NCI-H524 (cell line): ENCODE data around the gene MAP3K9.

Experiments used
- DNase-seq, 2 experiments: peaks; one replicate each; lab custom pipeline; 2025; lab: John Stamatoyannopoulos, UW

Gene MAP3K9

DNA sequence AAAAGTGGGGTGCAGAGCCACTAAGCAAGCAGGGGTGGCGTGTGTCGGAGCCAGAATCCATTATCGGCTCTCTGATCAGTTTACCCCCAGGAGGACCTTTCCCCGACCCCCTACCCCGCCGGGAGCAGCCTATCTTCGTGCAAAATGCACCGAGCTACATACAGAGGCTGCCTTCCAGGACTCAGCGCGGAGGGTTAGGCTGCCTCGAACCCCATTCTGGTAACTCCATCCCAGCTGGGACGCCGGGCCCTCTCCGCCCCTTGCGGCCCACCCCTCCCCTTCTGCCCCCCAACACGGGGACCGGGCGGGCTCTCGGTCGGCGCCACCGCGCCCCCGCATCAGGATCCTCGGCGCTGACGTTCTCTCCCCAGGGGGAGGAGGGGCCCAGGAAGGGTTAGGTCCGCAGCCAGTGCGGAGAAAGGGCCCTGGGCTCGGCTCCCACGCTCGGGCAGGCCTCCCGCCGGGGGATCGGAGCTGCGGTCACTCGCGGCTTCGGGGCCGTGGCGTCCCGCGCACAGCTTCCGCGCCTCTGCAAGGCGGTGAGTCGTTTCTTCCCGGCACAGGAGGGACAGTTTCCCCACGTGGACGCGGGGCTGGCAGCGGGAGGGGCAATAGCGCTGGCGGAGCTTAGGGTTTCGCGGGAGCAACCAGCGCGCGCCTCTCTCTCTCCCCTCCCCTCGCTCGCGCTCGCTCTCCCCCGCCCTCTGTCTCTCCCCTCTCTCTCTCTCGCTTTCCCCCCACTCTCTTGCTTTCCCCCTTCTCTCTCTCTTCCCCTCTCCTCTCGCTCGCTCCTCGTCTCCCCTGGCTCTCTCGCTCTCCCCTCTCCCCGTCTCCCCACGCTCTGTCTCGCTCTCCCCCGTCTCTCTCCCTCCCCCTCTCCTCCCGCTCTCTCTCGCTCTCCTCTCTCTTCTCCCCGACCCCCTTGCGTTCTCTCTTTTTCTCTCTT is 12.5 kb upstream of the MAP3K9 start:
- peak; percentile 48 to 71 for DNase-seq

DNA sequence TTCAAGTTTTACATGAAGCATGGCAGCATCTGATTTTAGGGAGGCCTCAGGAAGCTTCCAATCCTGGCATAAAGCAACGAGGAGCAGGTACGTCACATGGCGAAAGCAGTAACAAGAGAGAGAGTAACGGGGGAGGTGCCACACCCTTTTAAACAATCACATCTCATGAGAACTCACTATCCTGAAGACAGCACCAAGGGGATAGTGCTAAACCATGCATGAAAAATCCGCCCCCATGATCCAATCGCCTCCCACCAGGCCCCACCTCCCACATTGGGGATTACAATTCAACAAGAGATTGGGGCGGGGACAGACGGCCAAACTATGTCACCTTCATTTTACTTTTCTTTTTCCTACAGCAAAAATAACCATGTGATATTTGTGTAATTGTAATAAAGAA is 7.2 kb upstream of the MAP3K9 start:
- no peak for DNase-seq

- DNase-seq = no peak
Measured at GRCh38 chr14:70814466-70814865, 5.2 kb upstream of the MAP3K9 start.

DNA sequence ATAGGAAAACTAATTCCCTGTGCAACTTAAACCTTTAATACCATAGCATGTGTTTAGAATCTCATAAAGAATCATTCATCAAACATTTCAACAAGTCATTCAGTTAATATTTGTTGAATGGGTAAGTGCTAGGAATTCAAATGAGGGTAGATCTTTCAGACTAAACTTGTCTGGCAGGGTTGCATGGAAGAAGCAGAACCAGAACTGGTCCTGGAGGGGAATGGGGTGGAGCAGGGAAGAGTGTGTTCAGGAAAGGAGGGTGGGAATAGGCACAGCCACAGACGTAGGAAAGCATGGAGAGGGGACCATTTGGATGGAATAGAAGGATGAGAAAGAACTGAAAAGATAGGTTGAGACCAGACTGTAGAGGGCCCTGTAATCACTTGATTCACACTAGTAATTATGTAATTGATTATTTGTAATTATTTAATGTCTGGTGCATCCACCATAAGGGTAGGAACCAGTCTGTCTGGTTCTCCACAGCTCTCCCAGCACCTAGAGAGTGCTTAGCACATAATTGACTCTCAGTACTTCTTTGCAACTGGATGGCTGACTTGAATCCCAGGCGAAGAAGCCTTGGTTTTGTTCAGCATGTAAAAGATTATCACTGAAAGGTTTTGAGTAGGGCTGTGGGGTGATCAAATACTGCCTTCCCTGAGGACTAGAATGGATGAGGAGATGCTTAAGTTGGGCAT is 3.0 kb upstream of the MAP3K9 start:
- DNase-seq = no peak

DNA sequence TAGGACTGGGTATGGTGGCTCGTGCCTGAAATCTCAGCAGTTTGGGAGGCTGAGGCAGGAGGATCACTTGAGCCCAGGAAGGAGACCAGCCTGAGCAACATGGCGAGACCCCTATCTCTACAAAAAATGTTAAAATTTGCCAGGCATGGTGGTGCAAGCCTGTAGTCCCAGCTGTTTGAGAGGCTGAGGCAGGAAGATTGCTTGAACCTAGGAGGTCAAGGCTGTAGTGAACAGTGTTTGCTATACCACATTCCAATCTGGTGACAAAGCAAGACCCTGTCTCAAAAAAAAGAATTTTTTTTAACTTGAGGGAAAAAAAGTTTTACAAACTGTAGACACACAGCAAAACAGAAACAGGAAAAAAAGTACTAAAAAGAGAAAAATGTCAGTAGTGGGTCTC is 2.3 kb upstream of the MAP3K9 start:
- DNase-seq = no peak

DNA sequence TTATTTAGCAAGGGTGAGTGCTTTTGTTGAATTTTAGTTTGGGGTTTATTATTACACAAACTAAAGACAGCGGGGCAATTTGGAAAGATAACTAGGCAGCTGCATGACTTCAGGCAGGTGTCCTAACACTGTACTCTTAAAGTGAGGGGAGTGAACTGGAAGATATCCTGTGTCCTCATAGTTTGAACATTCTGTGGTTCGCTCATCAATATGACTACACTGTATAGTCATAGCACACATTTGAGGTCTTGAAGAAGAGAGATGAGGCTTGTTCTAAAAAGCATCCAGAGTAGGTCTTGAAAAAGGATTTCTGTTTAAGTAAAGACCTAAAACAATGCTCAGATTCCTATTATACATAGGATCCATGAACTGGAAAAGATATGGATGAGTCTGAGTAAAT is 1.7 kb upstream of the MAP3K9 start:
- no peak for DNase-seq

DNA sequence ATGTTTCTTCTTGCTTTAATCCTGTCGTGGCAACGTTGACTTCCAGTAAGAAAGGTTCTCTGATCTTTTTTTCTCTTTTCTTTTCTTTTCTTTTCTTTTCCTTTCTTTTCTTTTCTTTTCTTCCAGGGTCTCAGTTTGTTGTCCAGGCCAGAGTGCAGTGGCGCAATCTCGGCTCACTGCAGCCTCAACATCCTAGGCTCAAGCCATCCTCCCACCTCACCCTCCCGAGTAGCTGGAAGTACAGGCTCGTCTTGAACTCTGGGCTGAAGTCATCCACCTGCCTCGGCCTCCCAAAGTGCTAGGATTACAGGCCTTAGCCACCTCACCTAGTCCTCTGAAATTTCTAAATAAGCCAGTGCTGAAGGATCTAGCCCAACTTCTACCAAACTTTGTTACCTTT is 1.3 kb upstream of the MAP3K9 start:
- DNase-seq = no peak

DNA sequence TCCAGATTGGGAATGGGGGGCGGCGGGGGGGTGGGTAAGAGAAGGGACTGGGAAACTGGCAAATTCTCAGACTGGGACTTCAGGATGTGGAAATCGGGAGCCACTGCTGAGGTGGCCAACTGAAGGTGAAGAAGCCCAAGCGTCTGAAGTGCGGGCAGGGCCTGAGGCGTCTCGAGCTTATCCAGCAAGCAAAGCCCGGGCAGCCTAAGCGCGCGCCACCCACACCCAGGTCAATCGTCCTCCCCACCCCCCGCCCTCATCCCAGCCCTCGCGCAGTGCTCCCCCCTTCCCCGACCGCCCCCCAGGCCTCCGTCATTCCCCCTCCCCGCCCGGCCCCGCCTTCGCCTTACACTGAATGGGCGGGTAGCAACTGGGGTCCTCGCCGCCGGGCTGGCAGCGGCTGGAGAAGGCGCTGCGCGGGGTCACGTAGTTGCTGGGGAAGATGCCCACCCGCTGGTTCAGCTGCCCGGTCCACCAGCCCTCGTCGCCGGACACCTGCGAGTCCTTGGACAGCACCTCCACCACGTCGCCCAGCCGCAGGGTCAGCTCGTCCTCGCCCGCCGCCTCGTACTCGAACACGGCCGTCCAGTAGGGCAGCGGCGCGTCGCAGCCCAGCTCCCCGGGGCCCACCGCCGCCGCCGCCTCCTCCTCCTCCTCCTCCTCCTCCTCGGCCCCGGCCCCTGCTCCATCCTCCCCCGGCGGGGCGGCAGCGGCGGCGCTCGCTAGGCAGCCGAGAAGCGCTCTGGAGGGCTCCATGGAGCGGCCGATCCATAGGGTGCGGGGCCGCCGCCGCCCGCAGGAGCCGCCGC is 693 bp downstream of the MAP3K9 start:
- DNase-seq = peak in 1 of 2 experiments; percentile 66

- peak in 1 of 2 experiments; percentile 25 for DNase-seq
Measured at GRCh38 chr14:70807898-70808415, 1.4 kb downstream of the MAP3K9 start.

DNA sequence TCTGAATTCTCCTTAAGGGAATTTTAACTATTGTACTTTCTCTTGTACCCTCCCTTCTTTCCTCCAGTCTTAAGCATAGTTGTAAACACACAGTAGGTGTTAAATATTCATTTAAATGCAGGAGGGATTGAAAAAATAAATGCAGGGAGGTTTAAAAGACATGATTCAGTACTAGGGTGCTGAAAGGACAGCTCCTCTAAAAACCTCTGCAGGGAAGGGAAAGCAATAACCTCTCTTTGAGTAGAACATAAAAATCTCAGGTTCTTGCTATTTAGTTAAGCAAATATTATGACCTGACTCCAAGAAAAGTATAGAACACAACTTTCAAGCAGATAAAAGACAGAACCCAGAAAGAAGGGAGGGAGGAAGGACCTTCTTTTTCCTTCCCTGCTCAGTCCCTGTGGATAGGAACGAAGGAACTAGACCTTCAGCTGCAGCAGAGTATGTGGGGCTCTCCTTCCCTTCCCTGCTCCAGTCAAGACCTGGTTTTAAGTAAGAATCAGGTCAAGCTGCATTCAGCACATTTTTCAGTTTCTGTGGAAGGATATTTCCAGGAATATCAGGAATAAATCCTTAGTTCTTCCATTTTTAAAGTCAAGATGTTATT is 4.7 kb downstream of the MAP3K9 start:
- no peak for DNase-seq

DNA sequence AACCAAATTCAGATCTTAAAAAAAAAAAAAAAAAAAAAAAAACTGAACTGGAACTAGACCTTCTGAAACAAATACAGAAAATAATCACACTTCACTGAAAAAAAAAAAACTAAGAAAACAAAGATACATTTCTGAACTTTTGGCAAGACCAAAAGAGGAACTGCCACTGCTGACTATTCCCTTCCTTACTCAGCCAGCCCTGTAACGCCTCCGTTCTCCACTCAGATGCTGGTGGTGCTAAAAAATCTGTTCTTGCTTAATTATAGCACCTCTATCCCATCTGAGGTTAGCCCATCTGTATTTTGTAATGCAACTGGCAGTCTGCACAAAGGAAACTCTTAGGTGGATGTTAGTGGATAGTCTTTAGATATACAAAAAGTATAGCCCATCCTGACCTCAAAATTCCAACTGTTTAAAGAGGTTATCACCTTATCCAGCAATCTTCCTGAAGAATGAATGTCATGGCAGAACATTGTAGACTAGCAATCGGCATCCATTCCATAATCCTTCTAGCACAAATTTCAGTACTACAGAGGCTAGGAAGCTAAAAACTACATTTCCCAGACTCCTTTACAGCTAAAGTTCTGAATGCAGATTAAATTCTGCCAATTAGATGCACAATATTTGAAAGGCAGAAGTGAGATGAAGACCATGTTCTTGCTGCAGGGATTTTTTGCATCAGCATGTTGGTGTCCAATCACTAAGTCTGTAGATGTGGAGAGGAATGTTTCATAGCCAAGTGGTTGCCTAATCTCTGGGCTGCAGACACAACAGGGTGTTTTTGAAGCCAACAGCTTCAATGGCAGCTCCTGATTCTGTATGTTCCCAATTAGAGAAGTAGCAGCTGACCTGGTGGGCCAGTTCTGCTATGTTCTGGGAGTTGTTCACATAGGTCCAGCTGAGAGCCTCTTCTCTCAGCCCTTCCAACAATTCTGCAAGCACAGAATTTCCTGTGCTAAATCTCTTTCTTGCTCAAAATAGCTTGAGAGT is 5.7 kb downstream of the MAP3K9 start:
- DNase-seq = no peak

DNA sequence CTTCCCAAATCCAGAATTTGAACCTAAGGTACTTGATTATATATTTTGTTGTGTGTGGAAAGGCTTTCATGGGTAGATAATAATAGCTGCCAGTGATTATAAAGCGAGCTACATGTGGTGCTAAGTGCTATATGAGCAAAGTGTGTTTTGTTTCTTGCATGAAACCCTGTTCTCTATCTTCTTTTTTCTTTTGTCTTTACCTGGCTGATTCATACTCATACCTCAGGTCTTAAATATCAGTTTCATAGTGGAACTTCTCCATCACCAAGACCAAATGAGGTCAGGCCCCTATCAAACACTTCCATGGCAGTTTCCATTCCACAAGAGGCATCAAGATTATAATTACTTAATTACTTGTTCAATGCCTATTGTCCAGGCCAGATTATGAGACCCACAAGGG is 6.9 kb downstream of the MAP3K9 start:
- no peak for DNase-seq

DNA sequence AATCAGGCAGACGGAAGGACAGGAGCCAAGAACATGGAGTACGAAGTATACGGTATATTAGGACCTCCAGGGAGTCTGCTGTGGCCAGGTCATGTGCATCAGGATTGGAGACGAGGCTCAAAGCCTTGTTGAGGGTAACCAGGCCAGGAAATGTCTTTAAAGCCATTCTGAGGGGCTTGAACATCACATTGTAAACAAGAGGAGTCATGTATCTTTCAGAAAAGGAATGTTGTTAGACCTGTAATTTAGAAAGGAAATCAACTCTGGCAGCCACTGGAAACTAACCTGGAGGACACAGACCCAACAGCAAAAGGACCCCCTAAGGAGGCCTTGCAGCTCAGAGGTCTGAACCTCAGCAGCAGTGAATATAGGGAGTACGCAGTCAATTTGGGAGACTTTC is 7.5 kb downstream of the MAP3K9 start:
- DNase-seq = no peak

- no peak for DNase-seq
Measured at GRCh38 chr14:70796551-70796950, 12.8 kb downstream of the MAP3K9 start.

GRCh38 chr14:70794294-70794693 is 15.0 kb downstream of the MAP3K9 start:
- DNase-seq = peak in 1 of 2 experiments; percentile 37

DNA sequence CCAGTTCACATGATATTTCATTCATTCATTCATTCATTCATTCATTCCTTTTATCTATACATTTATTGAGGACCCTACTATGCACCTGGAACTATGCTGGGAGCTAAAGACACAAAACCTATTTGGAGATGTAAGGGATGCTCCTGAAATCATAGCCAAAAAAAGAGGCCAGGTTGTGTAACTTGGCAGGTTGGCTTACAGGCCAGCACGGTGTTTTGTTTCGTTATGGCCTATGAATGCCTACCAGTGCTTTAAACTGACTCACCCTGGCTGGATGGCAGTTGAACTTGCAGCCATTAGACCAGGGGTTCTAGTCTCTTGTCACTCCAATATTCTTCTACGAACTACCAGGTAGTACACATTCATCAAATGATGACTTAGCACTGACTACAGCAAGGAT is 15.7 kb downstream of the MAP3K9 start:
- no peak for DNase-seq

- no peak for DNase-seq
Measured at GRCh38 chr14:70792939-70793338, 16.4 kb downstream of the MAP3K9 start.

- peak in 1 of 2 experiments; percentile 13 for DNase-seq
Measured at GRCh38 chr14:70791971-70792370, 17.3 kb downstream of the MAP3K9 start.

DNA sequence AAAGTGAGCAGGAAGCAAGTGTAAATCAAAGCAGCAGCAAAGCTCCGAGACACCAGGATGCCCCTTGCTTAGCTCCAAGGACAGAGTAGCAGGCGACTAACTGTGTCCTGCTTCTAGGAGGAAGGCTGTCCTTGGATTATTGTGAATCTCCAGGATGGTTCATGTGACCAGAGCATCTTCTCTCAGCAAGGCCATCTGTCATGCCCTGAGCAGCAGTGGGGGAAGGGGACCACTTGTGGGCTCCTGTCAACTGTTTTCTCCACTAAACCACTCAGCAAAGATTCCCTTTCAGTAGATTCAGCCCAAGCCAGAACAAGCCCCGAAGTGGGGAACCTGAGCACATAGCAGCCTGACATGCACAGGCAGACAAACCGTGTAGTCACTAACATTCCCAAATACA is 19.4 kb downstream of the MAP3K9 start:
- peak; percentile 99 to 100 for DNase-seq

GRCh38 chr14:70789361-70789760 is 20.0 kb downstream of the MAP3K9 start:
- peak; percentile 92 to 96 for DNase-seq
